Measurements from ENCODE around the gene BCAS3.

Gene BCAS3

GRCh38 chr17:61360318-61360943, 682.8 kb downstream of the BCAS3 start:
- Mint-ChIP-seq H3K27me3 (ENCODE audit: low read depth, poor library complexity) (peaks cover 4% of the 10 kb centered on the region), H3K4me1 (peaks cover 21% of the 10 kb centered on the region), H3K27ac (no peak overlapping the region), H3K9me3 (no peaks in the 10 kb centered on the region), H3K4me3 (no peak overlapping the region), H3K36me3 (ENCODE audit: low read depth) (no peaks in the 10 kb centered on the region)
- no peak for DNase-seq
- no peak for TF ChIP-seq CTCF (IDR thresholded peaks at IDR 0.05)

GRCh38 chr17:61361084-61361483, 683.4 kb downstream of the BCAS3 start:
- H3K36me3 Mint-ChIP-seq (ENCODE audit: low read depth): no peaks in the 10 kb centered on the region
- no peak for TF ChIP-seq CTCF (IDR thresholded peaks at IDR 0.05)
- H3K27me3 Mint-ChIP-seq (ENCODE audit: low read depth, poor library complexity): peaks cover 4% of the 10 kb centered on the region
- no peak overlapping the region for H3K27ac Mint-ChIP-seq
- H3K4me1 Mint-ChIP-seq: peaks cover 22% of the 10 kb centered on the region
- H3K4me3 Mint-ChIP-seq: no peak overlapping the region
- no peaks in the 10 kb centered on the region for H3K9me3 Mint-ChIP-seq
- DNase-seq: no peak

- H3K27ac Mint-ChIP-seq: no peak overlapping the region
- H3K36me3 Mint-ChIP-seq (ENCODE audit: low read depth): no peaks in the 10 kb centered on the region
- no peaks in the 10 kb centered on the region for H3K9me3 Mint-ChIP-seq
- no peak for DNase-seq
- H3K4me1 Mint-ChIP-seq: peaks cover 35% of the 10 kb centered on the region
- no peak for TF ChIP-seq CTCF (IDR thresholded peaks at IDR 0.05)
- no peak overlapping the region for H3K4me3 Mint-ChIP-seq
- peaks cover 4% of the 10 kb centered on the region for H3K27me3 Mint-ChIP-seq (ENCODE audit: low read depth, poor library complexity)
These were observed 684.7 kb downstream of the BCAS3 start for GRCh38 chr17:61362396-61362795.

- Mint-ChIP-seq H3K27ac (no peak overlapping the region), H3K4me3 (no peak overlapping the region), H3K9me3 (no peaks in the 10 kb centered on the region), H3K4me1 (peaks cover 36% of the 10 kb centered on the region), H3K36me3 (ENCODE audit: low read depth) (no peaks in the 10 kb centered on the region), H3K27me3 (ENCODE audit: low read depth, poor library complexity) (peaks cover 4% of the 10 kb centered on the region)
- DNase-seq: no peak
- TF ChIP-seq CTCF (IDR thresholded peaks at IDR 0.05): no peak
These were observed 685.4 kb downstream of the BCAS3 start for GRCh38 chr17:61362852-61363600.

GRCh38 chr17:61363601-61364462, 686.2 kb downstream of the BCAS3 start:
- DNase-seq: no peak

More at GRCh38 chr17:61363601-61364462, 686.2 kb downstream of the BCAS3 start:
- no peak overlapping the region for H3K4me3 Mint-ChIP-seq
- peaks cover 4% of the 10 kb centered on the region for H3K27me3 Mint-ChIP-seq (ENCODE audit: low read depth, poor library complexity)
- no peaks in the 10 kb centered on the region for H3K36me3 Mint-ChIP-seq (ENCODE audit: low read depth)
- TF ChIP-seq CTCF (IDR thresholded peaks at IDR 0.05): no peak
- H3K4me1 Mint-ChIP-seq: peaks cover 36% of the 10 kb centered on the region
- no peak overlapping the region for H3K27ac Mint-ChIP-seq
- no peaks in the 10 kb centered on the region for H3K9me3 Mint-ChIP-seq

All from nephron progenitor cell (in vitro differentiated cells).